Thoracic aorta (tissue), 2 donors: ENCODE measurements around the gene XKR8. TPM values are rescaled to one million over a fixed set of nuclear protein-coding genes. Genes with fewer than 3 reads are reported as not detected.
"Not testable (repeated sequence)": the region's sequence is repeated elsewhere in the genome, so short reads cannot be mapped to it uniquely, and the experiment has no call there.

Experiments used
- ATAC-seq: fragments of 150-250 bp; one replicate; pipeline ENCODE4 v1.8.0; 2017; ENCODE audit warnings: low read depth; ENCODE audit not compliant: insufficient number of reproducible peaks, low FRiP score
- DNase-seq: peaks from one replicate; pipeline ENCODE4 v3.0.0-alpha.2; 2020; ENCODE audit warnings: low spot score
- H3K27ac ChIP-seq, 2 donors: fragments of 200-600 bp; sonication (generic); 1 replicate in 1 of 2; 2 replicates in 1 of 2; pipeline ENCODE4 v1.5.1; 2016; ENCODE audit warnings: mild to moderate bottlenecking in 2 of 2, moderate library complexity in 2 of 2
- H3K27me3 ChIP-seq: fragments of 200-600 bp; sonication (generic); replicated peaks from 2 replicates; pipeline ENCODE4 v1.6.0; 2016; ENCODE audit warnings: mild to moderate bottlenecking; ENCODE audit not compliant: insufficient read depth
- H3K36me3 ChIP-seq: fragments of 200-600 bp; sonication (generic); one replicate; pipeline ENCODE4 v1.5.1; 2016
- H3K4me1 ChIP-seq, 2 donors: fragments of 200-600 bp; sonication (generic); 1 replicate in 1 of 2; 2 replicates in 1 of 2; pipeline versions ENCODE4 v1.5.1 to v1.6.0; 2016; ENCODE audit warnings: low read depth in 2 of 2, mild to moderate bottlenecking in 1 of 2; ENCODE audit not compliant: control insufficient read depth in 1 of 2
- H3K4me3 ChIP-seq: fragments of 200-600 bp; sonication (generic); 2 replicates; pipeline ENCODE4 v1.5.1; 2016; ENCODE audit warnings: mild to moderate bottlenecking
- H3K9me3 ChIP-seq: fragments of 200-600 bp; sonication (generic); 2 replicates; pipeline ENCODE4 v1.5.1; 2016
- total RNA-seq, 2 donors: library from RNA; depleted of rRNA; stranded (reverse); fragments of >200 nt; gene quantifications; one replicate each; pipeline versions ENCODE4 v1.1.0 to v1.2.3, GENCODE V29; 2016
- TF ChIP-seq, protein P1 (sequence below): fragments of 200-600 bp; sonication (generic); IDR thresholded peaks from one replicate; pipeline ENCODE4 v1.5.1; 2019; ENCODE audit warnings: antibody characterized with exemption

Gene XKR8
- total RNA-seq, 2 donors from 2014 or later, result 6.8 to 11.8 TPM

DNA sequence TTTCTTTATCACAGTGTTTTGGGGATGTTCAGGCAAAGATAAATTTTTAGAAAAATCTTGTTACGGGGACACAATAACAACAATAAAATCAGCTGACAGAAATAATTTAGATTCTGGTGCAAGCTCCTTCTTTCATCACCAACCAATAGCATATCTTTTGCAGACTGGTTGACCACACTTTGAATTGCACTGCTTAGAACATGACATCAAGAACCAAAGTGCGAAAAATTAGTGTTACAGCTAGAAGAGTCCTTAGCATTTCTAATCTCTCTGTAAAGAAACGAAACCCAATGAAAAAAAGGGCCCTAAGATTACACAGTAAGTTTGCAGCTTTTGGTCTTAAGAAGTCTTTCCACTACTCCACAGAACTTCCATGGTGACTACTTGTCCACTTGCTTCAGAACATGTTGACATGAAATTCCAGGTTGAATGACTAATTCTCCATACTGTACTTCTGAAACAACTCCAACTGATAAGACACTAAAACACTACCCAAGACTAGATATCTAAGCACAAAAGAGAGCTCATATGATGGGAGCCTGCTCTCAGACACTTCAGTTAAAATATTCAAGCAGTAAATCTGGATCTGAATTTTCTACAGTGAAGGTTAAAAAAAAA, 31.3 kb downstream of the XKR8 start:
- no peak overlapping the region for H3K4me3 ChIP-seq
- no peaks in the 10 kb centered on the region for H3K4me1 ChIP-seq
- no peak overlapping the region for H3K27ac ChIP-seq
- TF ChIP-seq, protein P1, sequence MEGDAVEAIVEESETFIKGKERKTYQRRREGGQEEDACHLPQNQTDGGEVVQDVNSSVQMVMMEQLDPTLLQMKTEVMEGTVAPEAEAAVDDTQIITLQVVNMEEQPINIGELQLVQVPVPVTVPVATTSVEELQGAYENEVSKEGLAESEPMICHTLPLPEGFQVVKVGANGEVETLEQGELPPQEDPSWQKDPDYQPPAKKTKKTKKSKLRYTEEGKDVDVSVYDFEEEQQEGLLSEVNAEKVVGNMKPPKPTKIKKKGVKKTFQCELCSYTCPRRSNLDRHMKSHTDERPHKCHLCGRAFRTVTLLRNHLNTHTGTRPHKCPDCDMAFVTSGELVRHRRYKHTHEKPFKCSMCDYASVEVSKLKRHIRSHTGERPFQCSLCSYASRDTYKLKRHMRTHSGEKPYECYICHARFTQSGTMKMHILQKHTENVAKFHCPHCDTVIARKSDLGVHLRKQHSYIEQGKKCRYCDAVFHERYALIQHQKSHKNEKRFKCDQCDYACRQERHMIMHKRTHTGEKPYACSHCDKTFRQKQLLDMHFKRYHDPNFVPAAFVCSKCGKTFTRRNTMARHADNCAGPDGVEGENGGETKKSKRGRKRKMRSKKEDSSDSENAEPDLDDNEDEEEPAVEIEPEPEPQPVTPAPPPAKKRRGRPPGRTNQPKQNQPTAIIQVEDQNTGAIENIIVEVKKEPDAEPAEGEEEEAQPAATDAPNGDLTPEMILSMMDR, result no peak
- peaks cover 25% of the 10 kb centered on the region for H3K36me3 ChIP-seq
- DNase-seq (no peak), ATAC-seq (no peak)
- no peaks in the 10 kb centered on the region for H3K9me3 ChIP-seq
- H3K27me3 ChIP-seq, result no peaks in the 10 kb centered on the region

DNA sequence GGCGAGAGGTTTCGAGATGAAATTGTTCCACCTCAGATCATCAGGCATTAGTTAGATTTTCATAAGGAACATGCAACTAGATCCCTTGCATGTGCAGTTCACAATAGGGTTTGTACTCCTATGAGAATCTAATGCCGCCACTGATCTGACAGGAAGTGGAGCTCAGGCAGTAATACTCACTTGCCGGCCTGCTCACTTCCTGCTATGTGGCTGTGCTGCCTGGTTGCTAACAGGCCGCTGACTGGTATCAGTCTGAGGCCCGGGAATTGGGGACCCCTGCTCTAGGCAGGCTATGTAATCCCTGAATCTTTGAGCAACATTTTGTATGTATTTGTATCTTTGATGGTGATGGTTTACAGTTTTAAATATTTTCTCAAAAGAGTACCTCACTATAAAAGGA, 32.5 kb downstream of the XKR8 start:
- DNase-seq (no peak), ATAC-seq (no peak)
- H3K9me3 ChIP-seq, result no peaks in the 10 kb centered on the region
- no peaks in the 10 kb centered on the region for H3K27me3 ChIP-seq
- TF ChIP-seq, protein P1, result no peak
- peaks cover 32% of the 10 kb centered on the region for H3K36me3 ChIP-seq
- H3K4me1 ChIP-seq, result no peaks in the 10 kb centered on the region
- H3K27ac ChIP-seq, result no peak overlapping the region
- no peak overlapping the region for H3K4me3 ChIP-seq

DNA sequence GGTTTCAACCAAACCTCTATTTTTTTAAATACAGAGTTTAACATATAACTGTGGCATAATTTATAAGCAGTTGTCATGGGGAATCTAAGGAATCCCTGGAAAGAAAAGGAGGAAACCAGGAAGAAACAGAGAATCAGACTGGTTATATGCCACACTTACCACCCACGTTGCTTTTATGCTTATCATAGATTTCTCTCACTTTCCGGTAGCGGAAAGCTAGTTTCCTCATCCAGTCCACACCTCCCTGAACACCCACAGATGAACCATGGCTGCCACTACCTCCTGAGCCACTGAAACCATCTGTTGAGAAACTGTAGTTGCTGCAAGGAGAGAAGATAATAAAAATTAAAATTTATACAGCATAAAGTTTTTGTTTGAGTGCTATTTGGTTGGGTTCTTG, 33.5 kb downstream of the XKR8 start:
- DNase-seq (no peak), ATAC-seq (no peak)
- Histone ChIP-seq H3K4me1 (no peaks in the 10 kb centered on the region), H3K36me3 (peaks cover 39% of the 10 kb centered on the region), H3K27me3 (no peaks in the 10 kb centered on the region), H3K9me3 (no peaks in the 10 kb centered on the region), H3K27ac (no peak overlapping the region), H3K4me3 (no peak overlapping the region)
- TF ChIP-seq, protein P1, result no peak

DNA sequence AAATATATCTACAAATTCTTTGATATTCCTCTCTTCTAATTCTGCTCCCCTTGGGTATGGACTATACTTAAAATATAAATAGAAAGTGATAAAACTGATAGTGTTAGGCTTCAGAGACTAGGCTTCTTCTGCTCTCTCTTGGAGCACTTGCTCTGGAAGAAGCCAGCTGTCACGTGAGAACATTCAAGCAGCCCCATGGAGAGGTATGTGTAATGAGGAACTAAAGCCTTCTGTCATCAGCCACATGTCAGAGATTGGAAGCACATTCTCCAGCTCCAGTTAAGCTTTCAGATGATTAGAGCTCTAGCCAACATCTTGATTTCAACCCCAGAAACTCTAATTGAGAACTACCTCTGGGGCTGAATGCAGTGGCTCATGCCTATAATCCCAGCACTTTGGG, 34.3 kb downstream of the XKR8 start:
- TF ChIP-seq, protein P1, result no peak
- no peaks in the 10 kb centered on the region for H3K27me3 ChIP-seq
- no peak overlapping the region for H3K27ac ChIP-seq
- H3K36me3 ChIP-seq, result peaks cover 40% of the 10 kb centered on the region
- no peak for ATAC-seq
- no peak for DNase-seq
- no peaks in the 10 kb centered on the region for H3K4me1 ChIP-seq
- H3K4me3 ChIP-seq, result no peak overlapping the region
- H3K9me3 ChIP-seq, result no peaks in the 10 kb centered on the region

DNA sequence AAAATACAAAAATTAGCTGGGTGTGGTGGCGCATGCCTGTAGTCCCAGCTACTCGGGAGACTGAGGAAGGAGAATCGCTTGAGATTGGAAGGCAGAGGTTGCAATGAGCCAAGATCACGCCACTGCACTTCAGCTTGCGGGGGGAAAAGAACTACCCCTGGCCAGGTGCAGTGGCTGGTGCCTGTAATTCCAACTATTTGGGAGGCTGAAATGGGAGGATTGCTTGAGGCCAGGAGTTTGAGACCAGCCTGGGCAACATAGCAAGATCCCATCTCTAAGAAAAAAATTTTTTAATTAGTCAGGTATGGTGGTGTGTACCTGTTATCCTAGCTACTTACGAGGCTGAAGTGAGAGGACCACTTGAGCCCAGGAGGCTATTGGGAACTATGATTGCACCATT, 34.8 kb downstream of the XKR8 start:
- H3K36me3 ChIP-seq, result peaks cover 41% of the 10 kb centered on the region
- not testable (repeated sequence) for ATAC-seq, H3K4me1 ChIP-seq, DNase-seq, H3K4me3 ChIP-seq, H3K9me3 ChIP-seq, H3K27me3 ChIP-seq, H3K27ac ChIP-seq

DNA sequence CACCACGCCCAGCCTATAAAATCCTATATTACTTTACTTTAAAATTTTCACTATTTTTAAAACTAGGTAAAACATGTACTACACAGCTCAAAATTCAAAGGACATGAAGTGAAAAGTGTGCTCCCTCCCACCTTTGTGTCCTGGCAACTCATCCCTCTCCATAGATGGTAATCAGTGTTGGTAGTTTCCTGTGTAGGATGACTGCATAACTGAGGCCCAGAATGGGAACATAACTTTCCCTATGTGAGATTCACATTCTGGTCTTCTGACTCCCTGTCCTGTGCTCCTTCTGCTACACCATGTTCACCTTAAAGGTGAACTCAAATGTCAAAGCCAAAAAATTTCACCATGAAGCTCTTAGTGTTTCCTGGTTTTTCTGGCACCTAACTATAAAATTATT, 39.3 kb downstream of the XKR8 start:
- Histone ChIP-seq H3K36me3 (peaks cover 51% of the 10 kb centered on the region), H3K9me3 (no peaks in the 10 kb centered on the region), H3K27me3 (no peaks in the 10 kb centered on the region), H3K4me3 (no peak overlapping the region), H3K27ac (no peak overlapping the region), H3K4me1 (no peaks in the 10 kb centered on the region)
- ATAC-seq, result no peak
- no peak for DNase-seq
- TF ChIP-seq, protein P1, result no peak
